ES-I3 (cell line): ENCODE results near the gene PPP1CB.

ENCODE experiments used
- H3K36me3 ChIP-seq: 2 replicates; pipeline ENCODE4 v1.6.1; 2013; ENCODE audit warnings: mild to moderate bottlenecking, low read length, control low read depth, moderate library complexity; ENCODE audit not compliant: insufficient read depth
- H3K4me1 ChIP-seq: 2 replicates; pipeline ENCODE4 v1.6.1; 2013; ENCODE audit warnings: mild to moderate bottlenecking, control low read depth, low read length; ENCODE audit not compliant: insufficient read depth
- H3K9ac ChIP-seq: 2 replicates; pipeline ENCODE4 v1.6.1; 2013; ENCODE audit warnings: low read depth, mild to moderate bottlenecking, low read length, moderate library complexity
- H3K9me3 ChIP-seq: 2 replicates; pipeline ENCODE4 v1.6.1; 2013; ENCODE audit warnings: mild to moderate bottlenecking, low read length, moderate library complexity; ENCODE audit not compliant: control insufficient read depth, insufficient read depth

Gene PPP1CB

GRCh38 chr2:28751252-28751955 lies at the start of gene PPP1CB:
Gene PPP1CB, plus strand, starts transcription at chr2:28751830. Its CDS starts 295 bp downstream, at chr2:28752125.
- Histone ChIP-seq H3K9me3 (no peaks in the 10 kb centered on the region), H3K36me3 (no peaks in the 10 kb centered on the region), H3K9ac (peak within 1 kb of the TSS; percentile 86), H3K4me1 (peaks cover 17% of the 10 kb centered on the region)

GRCh38 chr2:28702415-28702861 lies 49.2 kb upstream of the PPP1CB start:
- no peaks in the 10 kb centered on the region for H3K4me1 ChIP-seq
- no peak overlapping the region for H3K9ac ChIP-seq
- H3K9me3 ChIP-seq, result peaks cover 3% of the 10 kb centered on the region
- H3K36me3 ChIP-seq, result no peaks in the 10 kb centered on the region

- no peak overlapping the region for H3K9ac ChIP-seq
- no peaks in the 10 kb centered on the region for H3K4me1 ChIP-seq
- H3K36me3 ChIP-seq, result no peaks in the 10 kb centered on the region
- H3K9me3 ChIP-seq, result peaks cover 3% of the 10 kb centered on the region
Observed at GRCh38 chr2:28702878-28703277, 48.8 kb upstream of the PPP1CB start.

- H3K9ac ChIP-seq, result no peak overlapping the region
- H3K9me3 ChIP-seq, result peaks cover 3% of the 10 kb centered on the region
- no peaks in the 10 kb centered on the region for H3K36me3 ChIP-seq
- H3K4me1 ChIP-seq, result no peaks in the 10 kb centered on the region
Observed at GRCh38 chr2:28704621-28705020, 47.0 kb upstream of the PPP1CB start.

- H3K4me1 ChIP-seq, result no peaks in the 10 kb centered on the region
- H3K9ac ChIP-seq, result no peak overlapping the region
- H3K36me3 ChIP-seq, result no peaks in the 10 kb centered on the region
- H3K9me3 ChIP-seq, result peaks cover 3% of the 10 kb centered on the region
Observed at GRCh38 chr2:28705751-28706440, 45.7 kb upstream of the PPP1CB start.

- Histone ChIP-seq H3K9ac (no peak overlapping the region), H3K36me3 (no peaks in the 10 kb centered on the region), H3K4me1 (no peaks in the 10 kb centered on the region), H3K9me3 (peaks cover 3% of the 10 kb centered on the region)
Observed at GRCh38 chr2:28707592-28707991, 44.0 kb upstream of the PPP1CB start.

GRCh38 chr2:28709101-28709500 lies 42.5 kb upstream of the PPP1CB start:
- Histone ChIP-seq H3K4me1 (no peaks in the 10 kb centered on the region), H3K36me3 (no peaks in the 10 kb centered on the region), H3K9ac (no peak overlapping the region), H3K9me3 (peaks cover 3% of the 10 kb centered on the region)

- H3K9me3 ChIP-seq, result no peaks in the 10 kb centered on the region; the same call in 1 of the 2 replicates
- no peaks in the 10 kb centered on the region for H3K36me3 ChIP-seq
- H3K9ac ChIP-seq, result no peak overlapping the region
- no peaks in the 10 kb centered on the region for H3K4me1 ChIP-seq
Observed at GRCh38 chr2:28710545-28710944, 41.1 kb upstream of the PPP1CB start.

- Histone ChIP-seq H3K9ac (no peak overlapping the region), H3K36me3 (no peaks in the 10 kb centered on the region), H3K9me3 (no peaks in the 10 kb centered on the region), H3K4me1 (peaks cover 6% of the 10 kb centered on the region; the same call in 1 of the 2 replicates)
Observed at GRCh38 chr2:28713577-28714298, 37.9 kb upstream of the PPP1CB start.

- peaks cover 6% of the 10 kb centered on the region; the same call in 1 of the 2 replicates for H3K4me1 ChIP-seq
- H3K9me3 ChIP-seq, result no peaks in the 10 kb centered on the region
- H3K36me3 ChIP-seq, result no peaks in the 10 kb centered on the region
- H3K9ac ChIP-seq, result no peak overlapping the region
Observed at GRCh38 chr2:28716265-28716865, 35.3 kb upstream of the PPP1CB start.

GRCh38 chr2:28717339-28717758 lies 34.3 kb upstream of the PPP1CB start:
- Histone ChIP-seq H3K4me1 (peaks cover 6% of the 10 kb centered on the region; the same call in 1 of the 2 replicates), H3K9me3 (no peaks in the 10 kb centered on the region), H3K36me3 (no peaks in the 10 kb centered on the region), H3K9ac (no peak overlapping the region)

GRCh38 chr2:28720345-28720744 lies 31.3 kb upstream of the PPP1CB start:
- Histone ChIP-seq H3K9me3 (no peaks in the 10 kb centered on the region), H3K4me1 (peaks cover 9% of the 10 kb centered on the region), H3K36me3 (no peaks in the 10 kb centered on the region), H3K9ac (no peak overlapping the region)

GRCh38 chr2:28721601-28722191 lies 29.9 kb upstream of the PPP1CB start:
- Histone ChIP-seq H3K9ac (no peak overlapping the region), H3K36me3 (no peaks in the 10 kb centered on the region), H3K9me3 (no peaks in the 10 kb centered on the region), H3K4me1 (peaks cover 9% of the 10 kb centered on the region)
